GM12873 (cell line): ENCODE data around the gene NDC80.

Experiments used
- TF ChIP-seq, protein P1 (sequence below): IDR thresholded peaks from 2 replicates; pipeline ENCODE4 v1.5.1; 2012; ENCODE audit warnings: low read depth, mild to moderate bottlenecking, moderate library complexity, low read length, control low read depth; ENCODE audit not compliant: insufficient read depth; ENCODE audit errors: missing control alignments

Gene NDC80

DNA sequence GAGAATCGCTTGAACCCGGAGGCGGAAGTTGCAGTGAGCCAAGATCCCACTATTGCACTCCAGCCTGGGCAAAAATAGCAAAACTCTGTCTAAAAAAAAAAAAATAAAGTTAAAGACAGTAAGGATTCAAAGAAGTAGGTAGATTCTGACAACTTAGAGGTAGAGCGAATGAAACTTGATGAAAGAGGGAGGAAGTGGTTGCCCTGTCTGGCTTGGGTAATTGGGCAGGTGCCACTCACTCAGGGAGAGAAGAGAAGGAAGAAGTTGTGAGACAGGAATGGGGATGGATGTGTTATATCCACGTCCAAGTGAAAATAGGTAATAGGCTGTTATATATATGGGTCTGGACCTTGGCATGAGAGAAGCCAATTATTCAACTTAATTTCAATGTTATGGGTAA, 26.3 kb downstream of the NDC80 start:
- TF ChIP-seq, protein P1, sequence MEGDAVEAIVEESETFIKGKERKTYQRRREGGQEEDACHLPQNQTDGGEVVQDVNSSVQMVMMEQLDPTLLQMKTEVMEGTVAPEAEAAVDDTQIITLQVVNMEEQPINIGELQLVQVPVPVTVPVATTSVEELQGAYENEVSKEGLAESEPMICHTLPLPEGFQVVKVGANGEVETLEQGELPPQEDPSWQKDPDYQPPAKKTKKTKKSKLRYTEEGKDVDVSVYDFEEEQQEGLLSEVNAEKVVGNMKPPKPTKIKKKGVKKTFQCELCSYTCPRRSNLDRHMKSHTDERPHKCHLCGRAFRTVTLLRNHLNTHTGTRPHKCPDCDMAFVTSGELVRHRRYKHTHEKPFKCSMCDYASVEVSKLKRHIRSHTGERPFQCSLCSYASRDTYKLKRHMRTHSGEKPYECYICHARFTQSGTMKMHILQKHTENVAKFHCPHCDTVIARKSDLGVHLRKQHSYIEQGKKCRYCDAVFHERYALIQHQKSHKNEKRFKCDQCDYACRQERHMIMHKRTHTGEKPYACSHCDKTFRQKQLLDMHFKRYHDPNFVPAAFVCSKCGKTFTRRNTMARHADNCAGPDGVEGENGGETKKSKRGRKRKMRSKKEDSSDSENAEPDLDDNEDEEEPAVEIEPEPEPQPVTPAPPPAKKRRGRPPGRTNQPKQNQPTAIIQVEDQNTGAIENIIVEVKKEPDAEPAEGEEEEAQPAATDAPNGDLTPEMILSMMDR = no peak

DNA sequence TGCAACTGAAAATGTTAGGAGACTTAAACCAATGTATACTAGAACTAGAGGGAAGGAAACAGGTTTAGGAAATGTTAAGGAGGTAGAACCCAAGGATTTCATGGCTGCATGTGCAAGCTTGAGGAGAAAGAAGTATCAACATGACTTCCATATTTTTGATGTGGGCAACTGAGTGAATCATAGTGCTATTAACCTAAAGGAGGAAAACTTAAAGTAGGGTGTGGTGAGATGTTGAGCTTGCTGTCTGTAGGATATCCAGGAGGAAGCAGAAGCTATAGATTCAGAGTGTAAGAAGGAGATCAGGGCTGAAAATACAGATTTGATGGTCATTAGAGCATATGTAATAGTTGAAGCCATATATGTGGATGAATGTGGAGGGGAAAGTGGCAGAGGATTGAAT, 31.5 kb downstream of the NDC80 start:
- TF ChIP-seq, protein P1 = no peak

DNA sequence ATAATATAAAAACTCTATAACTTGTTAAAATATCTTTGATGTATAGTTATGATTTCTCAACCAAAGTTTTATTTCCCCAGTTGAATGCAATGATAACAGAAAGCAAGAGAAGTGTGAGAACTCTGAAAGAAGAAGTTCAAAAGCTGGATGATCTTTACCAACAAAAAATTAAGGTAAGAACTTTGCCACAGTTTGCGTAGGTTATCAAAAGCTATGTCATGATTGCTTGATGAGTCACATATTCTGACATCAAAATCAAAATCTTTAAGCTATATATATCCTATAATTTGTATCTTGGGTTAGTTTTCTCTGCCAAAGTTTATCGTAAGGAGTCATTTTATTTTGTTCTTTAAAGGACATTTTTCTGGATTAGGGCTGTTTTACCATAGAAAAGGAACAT, 35.0 kb downstream of the NDC80 start:
- TF ChIP-seq, protein P1 = no peak

DNA sequence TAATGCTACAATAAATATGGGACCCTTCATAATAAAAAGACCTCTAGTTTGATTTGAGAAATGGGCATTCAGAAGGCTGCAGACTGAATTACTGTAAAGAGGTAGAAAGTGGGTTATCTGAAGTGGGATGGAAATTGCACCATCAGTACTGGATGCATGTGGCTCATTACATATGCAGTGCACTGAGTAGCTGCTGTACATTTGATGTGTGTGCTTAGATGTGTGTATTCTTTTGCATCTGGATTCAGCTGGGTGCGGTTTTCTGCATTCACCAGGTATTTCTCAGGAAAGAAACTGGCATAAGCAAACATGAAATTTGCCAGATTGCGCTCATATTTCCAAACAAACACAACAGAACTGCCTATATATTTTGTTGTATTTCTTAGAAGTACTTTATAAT, 38.2 kb downstream of the NDC80 start:
- TF ChIP-seq, protein P1 = no peak

DNA sequence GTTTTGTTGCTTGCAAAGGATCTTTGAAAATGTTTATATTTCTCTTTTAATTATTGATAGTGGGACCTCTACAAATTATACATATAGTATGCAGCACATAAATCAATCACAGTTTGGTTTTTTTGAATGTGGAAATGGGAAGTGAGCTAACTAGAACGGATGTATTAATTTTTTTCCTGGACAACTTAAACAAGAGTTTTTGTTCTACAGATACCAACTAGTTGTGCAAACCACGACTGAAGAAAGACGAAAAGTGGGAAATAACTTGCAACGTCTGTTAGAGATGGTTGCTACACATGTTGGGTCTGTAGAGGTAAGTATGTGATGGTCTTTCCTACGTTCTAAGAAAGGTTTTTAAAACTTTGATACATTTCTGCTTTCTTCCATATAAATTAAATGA, 39.2 kb downstream of the NDC80 start:
- TF ChIP-seq, protein P1 = no peak

DNA sequence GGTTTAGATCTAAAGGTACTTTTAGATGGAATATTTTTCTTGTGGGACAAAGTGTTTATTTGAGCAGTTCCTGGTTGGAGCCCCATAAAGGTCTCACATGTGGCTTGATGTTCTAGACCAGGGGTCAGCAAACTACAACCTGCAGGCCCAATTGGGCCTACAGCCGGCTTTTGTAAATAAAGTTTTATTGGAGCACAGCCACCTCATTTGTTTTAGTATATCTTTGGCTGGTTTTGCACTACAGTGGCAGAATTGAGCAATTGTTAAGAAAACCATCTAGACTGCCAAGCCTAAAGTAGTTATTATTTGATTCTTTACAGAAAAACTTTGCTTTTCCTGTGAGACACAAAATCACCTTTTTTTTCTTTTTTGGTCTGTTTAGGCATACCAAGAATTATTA, 41.6 kb downstream of the NDC80 start:
- TF ChIP-seq, protein P1 = no peak

DNA sequence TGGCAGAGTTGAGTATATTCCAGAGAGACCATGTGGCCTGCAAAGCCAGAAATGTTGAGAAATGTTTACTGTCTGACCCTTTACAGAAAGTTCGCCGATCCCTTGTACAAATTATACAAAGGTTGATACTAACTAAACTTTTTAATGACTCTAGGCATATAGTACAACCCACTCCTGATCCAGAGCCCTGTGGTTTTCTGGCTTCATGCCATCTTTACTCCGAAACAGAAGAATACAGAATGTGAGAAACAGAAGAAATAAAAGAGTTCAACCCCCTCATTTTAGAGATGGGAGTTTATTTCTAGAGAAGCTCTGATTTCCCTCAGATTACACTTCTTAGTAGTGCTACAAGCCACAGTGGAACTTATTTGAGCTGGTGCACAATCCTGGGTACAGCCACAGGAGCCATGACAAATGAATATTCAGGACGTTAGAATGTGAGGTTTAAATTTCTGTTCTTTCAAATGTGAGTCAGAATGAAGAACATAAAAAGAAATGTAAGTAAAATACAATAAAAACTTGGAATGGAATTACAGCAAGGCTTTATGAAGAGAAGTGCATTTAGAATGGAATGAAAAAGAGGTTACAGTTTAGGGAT, 46.1 kb downstream of the NDC80 start:
- TF ChIP-seq, protein P1 = no peak

DNA sequence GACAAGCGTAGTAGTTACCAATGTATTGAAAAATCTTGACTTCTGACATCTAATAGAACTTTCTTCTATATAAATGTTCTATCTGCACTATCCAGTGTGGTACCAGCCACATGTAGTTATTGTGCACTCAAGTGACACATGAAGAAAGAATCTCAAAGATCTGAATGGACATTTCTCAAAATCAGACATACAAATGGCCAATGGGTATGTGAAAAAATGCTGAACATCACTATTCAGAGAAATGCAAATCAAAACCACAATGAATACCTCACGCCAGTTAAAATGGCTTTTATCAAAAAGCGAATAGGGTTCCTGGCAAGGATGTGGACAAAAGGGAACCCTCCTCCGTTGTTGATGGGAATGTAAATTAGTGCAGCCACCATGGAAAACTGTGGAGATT, 46.7 kb downstream of the NDC80 start:
- TF ChIP-seq, protein P1 = no peak
